Measurements from ENCODE around the gene APOC1.

Gene APOC1

DNA sequence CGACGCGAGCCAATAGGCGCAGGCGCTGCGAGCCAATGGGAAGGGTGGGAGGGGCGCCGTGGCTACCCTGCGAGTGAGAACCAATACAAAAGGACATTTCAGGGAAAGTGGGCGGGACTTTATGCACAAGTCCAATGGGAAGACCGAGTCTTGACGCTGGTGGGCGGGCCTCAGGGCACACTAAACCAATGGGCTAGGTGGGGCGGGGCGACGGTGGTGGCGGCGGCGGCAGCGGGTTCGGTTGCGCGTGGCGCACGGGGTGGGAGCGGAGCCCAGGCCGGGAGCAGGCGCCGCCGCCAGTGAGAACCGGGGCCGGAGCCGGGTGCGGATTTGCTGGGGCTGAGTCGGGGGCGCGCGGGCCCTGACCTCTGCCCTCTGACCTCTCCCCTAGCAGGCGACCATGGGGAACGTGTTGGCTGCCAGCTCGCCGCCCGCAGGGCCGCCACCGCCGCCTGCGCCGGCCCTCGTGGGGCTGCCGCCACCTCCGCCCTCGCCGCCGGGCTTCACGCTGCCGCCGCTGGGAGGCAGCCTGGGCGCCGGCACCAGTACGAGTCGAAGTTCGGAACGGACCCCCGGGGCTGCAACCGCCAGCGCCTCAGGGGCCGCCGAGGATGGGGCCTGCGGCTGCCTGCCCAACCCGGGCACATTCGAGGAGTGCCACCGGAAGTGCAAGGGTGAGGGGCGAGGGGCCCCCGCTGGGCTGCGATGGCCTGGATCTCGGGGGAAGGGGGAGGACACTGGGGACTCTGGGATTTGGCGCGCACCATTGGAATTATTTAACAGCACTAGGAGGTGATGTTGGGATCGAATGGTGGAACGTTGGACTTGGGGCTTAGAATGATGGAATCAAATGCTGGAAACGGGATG is 23.2 kb upstream of the APOC1 start, which contains the start of gene TOMM40:
TSS of gene TOMM40 (plus strand) at position 239 of the 867 bp plus-strand sequence. CDS start at position 401, 162 bp downstream.
- DNase-seq (ENCODE audit: low read depth in 2 of 2), result peak in 1 of 2 donors; percentile 100
- H3K4me3 ChIP-seq (replicated peaks in 1 of 2; ENCODE audit: low read depth in 2 of 2, low read length in 2 of 2), result peak within 1 kb of the TSS; percentile 81 to 83
- TF ChIP-seq, protein P1, sequence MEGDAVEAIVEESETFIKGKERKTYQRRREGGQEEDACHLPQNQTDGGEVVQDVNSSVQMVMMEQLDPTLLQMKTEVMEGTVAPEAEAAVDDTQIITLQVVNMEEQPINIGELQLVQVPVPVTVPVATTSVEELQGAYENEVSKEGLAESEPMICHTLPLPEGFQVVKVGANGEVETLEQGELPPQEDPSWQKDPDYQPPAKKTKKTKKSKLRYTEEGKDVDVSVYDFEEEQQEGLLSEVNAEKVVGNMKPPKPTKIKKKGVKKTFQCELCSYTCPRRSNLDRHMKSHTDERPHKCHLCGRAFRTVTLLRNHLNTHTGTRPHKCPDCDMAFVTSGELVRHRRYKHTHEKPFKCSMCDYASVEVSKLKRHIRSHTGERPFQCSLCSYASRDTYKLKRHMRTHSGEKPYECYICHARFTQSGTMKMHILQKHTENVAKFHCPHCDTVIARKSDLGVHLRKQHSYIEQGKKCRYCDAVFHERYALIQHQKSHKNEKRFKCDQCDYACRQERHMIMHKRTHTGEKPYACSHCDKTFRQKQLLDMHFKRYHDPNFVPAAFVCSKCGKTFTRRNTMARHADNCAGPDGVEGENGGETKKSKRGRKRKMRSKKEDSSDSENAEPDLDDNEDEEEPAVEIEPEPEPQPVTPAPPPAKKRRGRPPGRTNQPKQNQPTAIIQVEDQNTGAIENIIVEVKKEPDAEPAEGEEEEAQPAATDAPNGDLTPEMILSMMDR (IDR thresholded peaks at IDR 0.05; ENCODE audit: low read depth, low read length), result no peak

DNA sequence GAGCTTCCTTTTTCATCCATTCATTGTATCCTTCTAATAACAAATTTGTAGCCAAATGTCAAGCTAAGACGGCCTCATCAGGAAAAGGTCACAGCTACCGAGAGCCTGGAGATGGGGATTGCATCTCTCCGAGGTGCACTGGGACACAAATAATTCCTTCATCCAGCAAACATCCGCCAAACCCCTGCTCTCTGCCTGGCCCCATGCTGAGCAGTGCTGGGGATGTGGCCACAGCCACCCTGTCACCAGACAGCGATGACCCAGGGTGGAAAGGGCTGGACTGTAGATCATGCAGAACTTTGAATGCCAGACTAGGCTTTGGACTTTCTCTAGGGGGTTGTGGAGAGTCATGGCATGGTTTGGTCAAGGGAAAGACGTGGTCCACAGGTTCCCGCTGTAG is 21.5 kb upstream of the APOC1 start:
- no peak overlapping the region for H3K4me3 ChIP-seq (replicated peaks in 1 of 2; ENCODE audit: low read depth in 2 of 2, low read length in 2 of 2)
- DNase-seq (ENCODE audit: low read depth in 2 of 2), result no peak
- TF ChIP-seq, protein P1 (IDR thresholded peaks at IDR 0.05; ENCODE audit: low read depth, low read length), result no peak

DNA sequence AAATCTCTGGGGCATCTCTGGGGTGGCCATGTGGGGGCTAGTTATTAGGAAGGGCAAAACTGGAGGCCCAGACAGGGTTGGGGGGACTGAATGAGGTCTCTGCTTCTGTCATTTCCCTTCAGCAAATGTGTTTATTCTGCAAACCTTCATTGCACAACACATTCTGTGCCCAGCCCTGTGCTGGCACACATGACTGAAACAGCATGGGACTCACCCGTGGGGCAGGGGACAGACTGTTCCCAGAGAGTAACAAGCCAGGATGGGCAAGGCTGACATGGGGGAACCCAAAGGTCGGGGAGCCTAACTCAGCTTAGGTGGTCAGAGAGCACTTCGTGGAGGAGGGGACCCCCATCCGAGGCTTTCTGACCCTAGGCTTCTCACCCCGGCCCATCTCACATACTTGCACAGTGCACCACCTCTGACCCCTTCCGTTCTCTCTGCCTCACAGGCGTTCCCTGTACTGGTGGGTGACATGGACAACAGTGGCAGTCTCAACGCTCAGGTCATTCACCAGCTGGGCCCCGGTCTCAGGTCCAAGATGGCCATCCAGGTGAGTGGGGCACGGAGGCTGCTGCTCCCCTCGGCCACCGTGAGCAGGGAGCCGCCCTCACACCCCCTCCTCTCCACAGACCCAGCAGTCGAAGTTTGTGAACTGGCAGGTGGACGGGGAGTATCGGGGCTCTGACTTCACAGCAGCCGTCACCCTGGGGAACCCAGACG is 20.9 kb upstream of the APOC1 start:
- no peak for DNase-seq (ENCODE audit: low read depth in 2 of 2)
- H3K4me3 ChIP-seq (replicated peaks in 1 of 2; ENCODE audit: low read depth in 2 of 2, low read length in 2 of 2), result no peak overlapping the region
- TF ChIP-seq, protein P1 (IDR thresholded peaks at IDR 0.05; ENCODE audit: low read depth, low read length), result no peak

DNA sequence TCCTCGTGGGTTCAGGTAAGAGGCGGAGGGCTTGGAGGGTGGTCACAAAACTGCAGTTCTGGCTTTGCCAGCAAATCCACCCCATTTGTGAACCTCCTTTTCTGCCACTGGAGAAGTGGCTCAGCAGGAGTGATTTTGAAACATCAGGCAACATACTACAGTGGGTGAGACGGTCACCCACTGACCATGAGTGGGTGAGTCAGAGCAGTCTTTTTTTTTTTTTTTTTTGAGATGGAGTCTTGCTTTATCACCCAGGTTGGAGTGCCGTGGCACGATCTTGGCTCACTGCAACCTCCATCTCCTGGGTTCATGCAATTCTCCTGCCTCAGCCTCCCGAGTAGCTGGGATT is 20.4 kb upstream of the APOC1 start:
- DNase-seq (ENCODE audit: low read depth in 2 of 2), result no peak
- TF ChIP-seq, protein P1 (IDR thresholded peaks at IDR 0.05; ENCODE audit: low read depth, low read length), result no peak
- H3K4me3 ChIP-seq (replicated peaks in 1 of 2; ENCODE audit: low read depth in 2 of 2, low read length in 2 of 2), result no peak overlapping the region

DNA sequence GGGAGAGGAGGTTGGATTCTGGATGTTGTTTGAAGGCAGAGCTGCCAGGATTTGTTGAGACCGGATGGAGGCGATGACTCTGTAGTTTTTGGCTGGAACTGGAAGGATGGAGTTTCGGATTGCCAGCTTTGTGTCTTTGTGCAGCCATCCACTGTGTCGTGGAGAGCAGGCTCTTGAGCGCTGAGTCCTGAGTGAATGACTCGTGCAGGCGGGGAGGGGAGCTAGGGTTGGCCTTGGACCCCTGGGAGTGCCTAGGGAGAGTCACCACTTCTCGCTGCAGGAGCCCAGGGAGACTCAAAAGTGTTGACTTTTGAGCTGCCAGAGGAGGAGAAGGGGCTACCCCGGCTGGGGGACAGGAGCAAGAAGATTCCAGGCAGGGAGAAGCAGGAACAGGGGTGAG is 19.5 kb upstream of the APOC1 start:
- no peak for DNase-seq (ENCODE audit: low read depth in 2 of 2)
- TF ChIP-seq, protein P1 (IDR thresholded peaks at IDR 0.05; ENCODE audit: low read depth, low read length), result no peak
- no peak overlapping the region for H3K4me3 ChIP-seq (replicated peaks in 1 of 2; ENCODE audit: low read depth in 2 of 2, low read length in 2 of 2)

DNA sequence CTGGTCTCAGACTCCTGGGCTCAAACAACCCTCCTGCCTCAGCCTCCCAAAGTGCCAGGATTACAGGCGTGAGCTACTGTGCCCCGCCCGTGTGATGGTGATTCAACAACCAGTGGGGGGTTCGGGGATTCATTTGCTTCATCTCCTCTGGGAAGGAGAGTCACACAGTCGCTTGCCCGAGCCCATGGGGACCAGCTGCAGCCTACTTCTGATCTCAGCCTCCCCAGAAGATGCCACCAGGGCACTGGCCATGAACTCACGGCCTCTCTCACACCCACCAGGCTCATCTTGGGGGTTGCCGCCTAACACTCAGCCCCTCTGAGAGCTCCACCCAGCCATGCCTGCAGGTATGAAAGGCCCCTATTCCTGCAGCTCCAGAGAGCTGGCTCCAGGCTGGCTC is 16.6 kb upstream of the APOC1 start:
- no peak for DNase-seq (ENCODE audit: low read depth in 2 of 2)
- TF ChIP-seq, protein P1 (IDR thresholded peaks at IDR 0.05; ENCODE audit: low read depth, low read length), result no peak
- H3K4me3 ChIP-seq (replicated peaks in 1 of 2; ENCODE audit: low read depth in 2 of 2, low read length in 2 of 2), result no peak overlapping the region

Data from cardiac fibroblast (primary cell).